ENCODE measurements around the gene SPATA24. TPM values are rescaled to one million over a fixed set of nuclear protein-coding genes. Genes with fewer than 3 reads are reported as not detected.

SPATA24 gene
- total RNA-seq, 1 experiment from 2014 or later = 6.5 TPM

- TSS peak; percentile 82 for BruUV-seq (replicated peaks)
- ChIA-PET CTCF (no interaction called here), POLR2A (ENCODE audit: unreplicated experiment) (no interaction called here)
Measured at GRCh38 chr5:139404484-139404840, 573 bp upstream of the SPATA24 start.

GRCh38 chr5:139403418-139403786 lies 487 bp downstream of the SPATA24 start:
- peak overlapping the region; percentile 95 for H3K4me2 ChIP-seq
- H3K79me2 ChIP-seq (ENCODE audit: low read depth) = no peaks in the 10 kb centered on the region
- no peaks in the 10 kb centered on the region for H4K20me1 ChIP-seq (ENCODE audit: insufficient read depth)
- ChIA-PET POLR2A (ENCODE audit: unreplicated experiment) (interaction anchor here (0.5 to 0.6 kb wide), 2 partner anchors 93 to 358 kb away, joined by 5 to 8 read pairs; no protein-coding TSS in a partner anchor), CTCF (interaction anchor here (0.5 to 0.6 kb wide), 3 partner anchors 347 to 1125 kb away, joined by 4 to 9 read pairs (median 7); no protein-coding TSS in a partner anchor)
- BruUV-seq (replicated peaks) = TSS peak; percentile 70
- peak overlapping the region; percentile 67 for H3K4me3 ChIP-seq
- no peaks in the 10 kb centered on the region for H3K9me2 ChIP-seq (ENCODE audit: insufficient read depth)
- H3K4me1 ChIP-seq (replicated peaks; ENCODE audit: insufficient read depth) = peaks cover 15% of the 10 kb centered on the region
- TF ChIP-seq EZH2 (IDR thresholded peaks at IDR 0.05; ENCODE audit: low read depth) (no peak), CTCF (conservative IDR thresholded peaks at IDR 0.05) (no peak)
- H3K36me3 ChIP-seq (ENCODE audit: low read depth) = no peaks in the 10 kb centered on the region
- intact Hi-C loops (cut with micrococcal nuclease; ENCODE audit: unreplicated experiment) = no loop called here
- H3K27ac ChIP-seq = peak overlapping the region; percentile 78
- no peaks in the 10 kb centered on the region for H3K27me3 ChIP-seq (ENCODE audit: insufficient read depth, low read depth)
- no peak for DNase-seq
- H3F3A ChIP-seq (ENCODE audit: insufficient read depth, low read depth) = peaks cover 8% of the 10 kb centered on the region; the same call in 1 of the 2 replicates
- peak overlapping the region; percentile 76 for H2AFZ ChIP-seq
- H3K9me3 ChIP-seq (ENCODE audit: insufficient read depth, low read depth) = no peaks in the 10 kb centered on the region

More at GRCh38 chr5:139404484-139404840, 573 bp upstream of the SPATA24 start:
- Histone ChIP-seq H3K27me3 (ENCODE audit: insufficient read depth, low read depth) (no peaks in the 10 kb centered on the region), H4K20me1 (ENCODE audit: insufficient read depth) (no peaks in the 10 kb centered on the region), H3K79me2 (ENCODE audit: low read depth) (no peaks in the 10 kb centered on the region), H2AFZ (peak overlapping the region; percentile 76), H3K9me3 (ENCODE audit: insufficient read depth, low read depth) (no peaks in the 10 kb centered on the region), H3K27ac (peak overlapping the region; percentile 78), H3K4me1 (replicated peaks; ENCODE audit: insufficient read depth) (peaks cover 15% of the 10 kb centered on the region), H3K4me2 (peak overlapping the region; percentile 95), H3K4me3 (peak overlapping the region; percentile 67; the same call in 1 of the 2 replicates), H3K9me2 (ENCODE audit: insufficient read depth) (no peaks in the 10 kb centered on the region), H3K36me3 (ENCODE audit: low read depth) (no peaks in the 10 kb centered on the region), H3F3A (ENCODE audit: insufficient read depth, low read depth) (peaks cover 8% of the 10 kb centered on the region; the same call in 1 of the 2 replicates)
- TF ChIP-seq CTCF (conservative IDR thresholded peaks at IDR 0.05) (no peak), EZH2 (IDR thresholded peaks at IDR 0.05; ENCODE audit: low read depth) (no peak)
- intact Hi-C loops (cut with micrococcal nuclease; ENCODE audit: unreplicated experiment) = no loop called here
- no peak for DNase-seq

- Histone ChIP-seq H3K36me3 (ENCODE audit: low read depth) (no peaks in the 10 kb centered on the region), H2AFZ (no peak overlapping the region), H3K79me2 (ENCODE audit: low read depth) (no peaks in the 10 kb centered on the region), H3K9me3 (ENCODE audit: insufficient read depth, low read depth) (no peaks in the 10 kb centered on the region), H3K9me2 (ENCODE audit: insufficient read depth) (no peaks in the 10 kb centered on the region), H3K27ac (peak overlapping the region; percentile 78; the same call in 1 of the 2 replicates), H4K20me1 (ENCODE audit: insufficient read depth) (no peaks in the 10 kb centered on the region), H3F3A (ENCODE audit: insufficient read depth, low read depth) (peaks cover 8% of the 10 kb centered on the region; the same call in 1 of the 2 replicates), H3K27me3 (ENCODE audit: insufficient read depth, low read depth) (no peaks in the 10 kb centered on the region), H3K4me1 (replicated peaks; ENCODE audit: insufficient read depth) (peaks cover 15% of the 10 kb centered on the region), H3K4me3 (peak overlapping the region; percentile 67; the same call in 1 of the 2 replicates), H3K4me2 (peak overlapping the region; percentile 95)
- POLR2A ChIA-PET (ENCODE audit: unreplicated experiment) = no interaction called here
- CTCF ChIA-PET = interaction anchor here (0.5 to 0.7 kb wide), 5 partner anchors 61 to 1125 kb away, joined by 3 to 12 read pairs (median 7); no protein-coding TSS in a partner anchor
- TF ChIP-seq EZH2 (IDR thresholded peaks at IDR 0.05; ENCODE audit: low read depth) = no peak
- TF ChIP-seq CTCF (conservative IDR thresholded peaks at IDR 0.05) = peak; percentile 62
- intact Hi-C loops (cut with micrococcal nuclease; ENCODE audit: unreplicated experiment) = no loop called here
- BruUV-seq (replicated peaks) = no TSS peak
- no peak for DNase-seq
Measured at GRCh38 chr5:139402561-139403158, 1.2 kb downstream of the SPATA24 start.
